Measurements from ENCODE around the gene OTUD3.
A peak's percentile ranks its signal among the peaks of the same experiment; 100 is the strongest.

DNA sequence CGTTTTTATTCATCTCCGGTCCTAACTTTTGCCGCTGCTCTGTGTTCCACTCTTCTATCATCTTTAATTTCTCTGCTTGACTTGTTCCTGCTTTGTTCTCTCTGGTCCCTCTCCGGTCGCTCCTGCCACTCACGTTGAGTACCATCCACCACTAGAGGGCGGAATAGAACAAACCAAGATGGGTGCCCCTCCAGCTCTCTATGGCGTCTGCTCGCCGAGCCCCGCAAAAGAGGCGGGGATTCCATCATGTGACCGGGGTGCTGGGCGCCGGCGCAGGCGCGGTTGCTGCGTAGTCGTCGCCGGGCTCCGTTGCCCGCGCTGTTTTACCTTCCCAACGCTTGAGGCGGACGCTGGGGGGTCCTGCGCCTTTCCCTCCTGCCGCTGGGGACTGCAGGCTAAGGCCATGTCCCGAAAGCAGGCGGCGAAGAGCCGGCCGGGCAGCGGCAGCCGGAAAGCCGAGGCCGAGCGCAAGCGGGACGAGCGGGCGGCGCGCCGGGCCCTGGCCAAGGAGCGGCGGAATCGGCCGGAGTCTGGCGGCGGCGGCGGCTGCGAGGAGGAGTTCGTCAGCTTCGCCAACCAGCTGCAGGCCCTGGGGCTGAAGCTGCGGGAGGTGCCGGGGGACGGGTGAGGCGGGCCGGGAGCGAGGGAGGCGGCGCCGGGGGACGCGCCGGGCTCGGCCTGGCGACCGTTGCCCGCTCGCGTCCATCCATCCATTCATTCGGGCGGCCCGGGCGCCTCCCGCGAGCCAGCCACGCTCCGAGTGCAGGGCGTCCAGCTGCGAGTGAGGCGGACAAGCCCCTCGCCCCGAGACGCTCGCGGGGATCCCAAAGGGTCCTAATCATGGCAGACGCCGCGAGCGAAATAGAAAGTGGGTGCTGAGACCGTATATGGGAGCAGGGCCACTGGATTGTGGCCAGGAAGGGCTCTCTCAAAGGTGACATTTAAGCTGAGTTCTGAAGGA, at the start of gene OTUD3:
- TF ChIP-seq POLR2A (IDR thresholded peaks at IDR 0.05; ENCODE audit: low read depth, low read length) (peak; percentile 46), POLR2AphosphoS5 (IDR thresholded peaks at IDR 0.05; ENCODE audit: low read depth, low read length) (0 out of 2 replicates have a peak, but pooled peaks have one; percentile 43), TAF1 (IDR thresholded peaks at IDR 0.05; ENCODE audit: low read depth, low read length) (peak; percentile 15; the same call in 1 of the 2 replicates), SPI1 (IDR thresholded peaks at IDR 0.05; ENCODE audit: low read depth, low read length) (no peak)

Data from GM12891 (cell line).